ENCODE results near the gene FOXK1. TPM values are rescaled to one million over a fixed set of nuclear protein-coding genes. Genes with fewer than 3 reads are reported as not detected.

The FOXK1 gene
- total and polyA plus RNA-seq, 2 experiments from 2014 or later: 2.3 to 12.7 TPM

DNA sequence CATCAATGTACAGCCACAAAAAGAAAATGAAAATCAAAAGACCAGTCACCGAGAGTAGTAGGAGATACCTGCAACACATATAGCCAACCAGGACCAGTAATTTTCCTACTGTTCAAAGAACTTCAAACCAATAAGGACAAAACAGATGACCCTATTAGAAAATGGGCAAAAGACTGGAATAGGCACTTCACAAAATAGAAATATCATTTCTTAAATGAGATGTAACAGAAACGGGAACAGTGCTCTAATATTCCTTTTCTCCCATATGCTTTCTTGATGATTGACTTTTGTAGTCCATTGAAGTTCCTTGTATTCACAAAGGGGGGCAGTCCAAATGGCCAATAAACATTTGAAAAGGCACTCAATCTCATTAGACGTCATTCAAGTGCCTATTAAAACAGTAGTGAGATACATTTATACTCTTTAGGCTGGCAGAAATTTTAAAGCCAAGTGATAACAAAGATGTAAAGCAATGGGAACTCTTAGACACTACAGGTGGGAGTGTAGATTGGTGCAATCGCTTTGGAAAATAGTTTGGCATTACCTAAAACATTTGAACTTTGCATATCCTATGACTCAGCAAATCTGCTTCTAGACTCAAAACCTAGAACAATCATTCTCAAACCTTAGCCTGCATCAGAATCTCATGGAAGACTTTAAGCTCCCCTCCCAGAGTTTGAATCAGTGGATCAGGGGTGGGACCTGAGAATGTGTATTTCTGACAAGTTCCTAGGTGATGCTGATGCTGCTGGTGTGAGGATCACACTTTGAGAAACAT is 24.3 kb upstream of the FOXK1 start (continued):
- TF ChIP-seq, protein P1, sequence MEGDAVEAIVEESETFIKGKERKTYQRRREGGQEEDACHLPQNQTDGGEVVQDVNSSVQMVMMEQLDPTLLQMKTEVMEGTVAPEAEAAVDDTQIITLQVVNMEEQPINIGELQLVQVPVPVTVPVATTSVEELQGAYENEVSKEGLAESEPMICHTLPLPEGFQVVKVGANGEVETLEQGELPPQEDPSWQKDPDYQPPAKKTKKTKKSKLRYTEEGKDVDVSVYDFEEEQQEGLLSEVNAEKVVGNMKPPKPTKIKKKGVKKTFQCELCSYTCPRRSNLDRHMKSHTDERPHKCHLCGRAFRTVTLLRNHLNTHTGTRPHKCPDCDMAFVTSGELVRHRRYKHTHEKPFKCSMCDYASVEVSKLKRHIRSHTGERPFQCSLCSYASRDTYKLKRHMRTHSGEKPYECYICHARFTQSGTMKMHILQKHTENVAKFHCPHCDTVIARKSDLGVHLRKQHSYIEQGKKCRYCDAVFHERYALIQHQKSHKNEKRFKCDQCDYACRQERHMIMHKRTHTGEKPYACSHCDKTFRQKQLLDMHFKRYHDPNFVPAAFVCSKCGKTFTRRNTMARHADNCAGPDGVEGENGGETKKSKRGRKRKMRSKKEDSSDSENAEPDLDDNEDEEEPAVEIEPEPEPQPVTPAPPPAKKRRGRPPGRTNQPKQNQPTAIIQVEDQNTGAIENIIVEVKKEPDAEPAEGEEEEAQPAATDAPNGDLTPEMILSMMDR (conservative IDR thresholded peaks at IDR 0.05; ENCODE audit: low read depth in 2 of 2): no peak
- TF ChIP-seq POLR2AphosphoS5 (IDR thresholded peaks at IDR 0.05; ENCODE audit: low read depth) (no peak), STAT1 (IDR thresholded peaks at IDR 0.05; ENCODE audit: unreplicated experiment) (no peak), CREB1 (CRISPR knock-in tag; IDR thresholded peaks at IDR 0.05; ENCODE audit: low read depth) (no peak), NANOG (IDR thresholded peaks at IDR 0.05; ENCODE audit: borderline replicate concordance) (no peak), ZNF331 (CRISPR knock-in tag; IDR thresholded peaks at IDR 0.05; ENCODE audit: low read depth) (no peak)
- TF ChIP-seq, protein P2, sequence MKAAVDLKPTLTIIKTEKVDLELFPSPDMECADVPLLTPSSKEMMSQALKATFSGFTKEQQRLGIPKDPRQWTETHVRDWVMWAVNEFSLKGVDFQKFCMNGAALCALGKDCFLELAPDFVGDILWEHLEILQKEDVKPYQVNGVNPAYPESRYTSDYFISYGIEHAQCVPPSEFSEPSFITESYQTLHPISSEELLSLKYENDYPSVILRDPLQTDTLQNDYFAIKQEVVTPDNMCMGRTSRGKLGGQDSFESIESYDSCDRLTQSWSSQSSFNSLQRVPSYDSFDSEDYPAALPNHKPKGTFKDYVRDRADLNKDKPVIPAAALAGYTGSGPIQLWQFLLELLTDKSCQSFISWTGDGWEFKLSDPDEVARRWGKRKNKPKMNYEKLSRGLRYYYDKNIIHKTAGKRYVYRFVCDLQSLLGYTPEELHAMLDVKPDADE (IDR thresholded peaks at IDR 0.05): no peak

- no peaks in the 10 kb centered on the region for H3K4me1 ChIP-seq (ENCODE audit: insufficient read depth)
- no peaks in the 10 kb centered on the region; the same call in 1 of the 2 replicates for H3K27me3 ChIP-seq (ENCODE audit: insufficient read depth)
- Mint-ChIP-seq H3K36me3 (ENCODE audit: low read depth) (peaks cover 20% of the 10 kb centered on the region), H3K9me3 (peaks cover 67% of the 10 kb centered on the region), H3K27me3 (ENCODE audit: insufficient read depth, low read depth, poor library complexity) (peaks cover 17% of the 10 kb centered on the region), H3K27ac (no peak overlapping the region), H3K4me3 (no peak overlapping the region; the same call in 2 of the 3 replicates), H3K4me1 (no peaks in the 10 kb centered on the region)
- H3K4me2 ChIP-seq: no peak overlapping the region
- H3K79me2 ChIP-seq (replicated peaks; ENCODE audit: insufficient read depth): no peaks in the 10 kb centered on the region
- DNase-seq (ENCODE audit: low spot score) (peak; percentile 70), ATAC-seq (peak; percentile 25; the same call in 1 of the 3 replicates)
- H3K4me3 ChIP-seq: no peak overlapping the region
- H2AFZ ChIP-seq: no peak overlapping the region
- H3K9me2 ChIP-seq (ENCODE audit: insufficient read depth): 0 out of 2 replicates have a peak, but pooled peaks cover 3% of the 10 kb centered on the region
- no peaks in the 10 kb centered on the region for H4K20me1 ChIP-seq (replicated peaks; ENCODE audit: insufficient read depth)
- TF ChIP-seq, protein P1 (conservative IDR thresholded peaks at IDR 0.05; ENCODE audit: low read depth in 2 of 2): peak; percentile 58 to 67
- TF ChIP-seq, protein P2 (IDR thresholded peaks at IDR 0.05): 0 out of 2 replicates have a peak, but pooled peaks have one; percentile 36
- no peak for TF ChIP-seq JUNB (IDR thresholded peaks at IDR 0.05; ENCODE audit: unreplicated experiment)
- no peak overlapping the region for H3K27ac ChIP-seq (ENCODE audit: low read depth)
- H3F3A ChIP-seq (replicated peaks; ENCODE audit: low read depth): no peaks in the 10 kb centered on the region
- H3K36me3 ChIP-seq (ENCODE audit: insufficient read depth): no peaks in the 10 kb centered on the region
These were observed 22.4 kb upstream of the FOXK1 start for GRCh38 chr7:4659551-4660286.
